Prostate gland (tissue), 2 donors: ENCODE data around the gene ODF4.

Experiments used
- POLR2AphosphoS5 ChIP-seq: sonication (generic); formaldehyde crosslinking; IDR thresholded peaks from one replicate; pipeline ENCODE4 v1.6.1; 2017; ENCODE audit warnings: antibody characterized with exemption
- TF ChIP-seq, protein P1 (sequence below), 4 experiments: fragments of 200-600 bp in 2 of 4; fragments of 450-650 bp in 2 of 4; sonication (generic) in 2 of 4; IDR thresholded peaks; 1 replicate in 3 of 4; 2 replicates in 1 of 4; pipeline ENCODE4 v1.5.1; 2016 to 2019; ENCODE audit warnings: antibody characterized with exemption in 4 of 4, mild to moderate bottlenecking in 2 of 4, moderate library complexity in 2 of 4

- TF ChIP-seq, protein P1, sequence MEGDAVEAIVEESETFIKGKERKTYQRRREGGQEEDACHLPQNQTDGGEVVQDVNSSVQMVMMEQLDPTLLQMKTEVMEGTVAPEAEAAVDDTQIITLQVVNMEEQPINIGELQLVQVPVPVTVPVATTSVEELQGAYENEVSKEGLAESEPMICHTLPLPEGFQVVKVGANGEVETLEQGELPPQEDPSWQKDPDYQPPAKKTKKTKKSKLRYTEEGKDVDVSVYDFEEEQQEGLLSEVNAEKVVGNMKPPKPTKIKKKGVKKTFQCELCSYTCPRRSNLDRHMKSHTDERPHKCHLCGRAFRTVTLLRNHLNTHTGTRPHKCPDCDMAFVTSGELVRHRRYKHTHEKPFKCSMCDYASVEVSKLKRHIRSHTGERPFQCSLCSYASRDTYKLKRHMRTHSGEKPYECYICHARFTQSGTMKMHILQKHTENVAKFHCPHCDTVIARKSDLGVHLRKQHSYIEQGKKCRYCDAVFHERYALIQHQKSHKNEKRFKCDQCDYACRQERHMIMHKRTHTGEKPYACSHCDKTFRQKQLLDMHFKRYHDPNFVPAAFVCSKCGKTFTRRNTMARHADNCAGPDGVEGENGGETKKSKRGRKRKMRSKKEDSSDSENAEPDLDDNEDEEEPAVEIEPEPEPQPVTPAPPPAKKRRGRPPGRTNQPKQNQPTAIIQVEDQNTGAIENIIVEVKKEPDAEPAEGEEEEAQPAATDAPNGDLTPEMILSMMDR (IDR thresholded peaks at IDR 0.05): no peak
- TF ChIP-seq POLR2AphosphoS5: no peak
Observed at GRCh38 chr17:8318010-8318935, 21.4 kb upstream of the ODF4 start.
